GM06990 (cell line): ENCODE results near the gene SHCBP1.
"Not testable (repeated sequence)": the region's sequence is repeated elsewhere in the genome, so short reads cannot be mapped to it uniquely, and the experiment has no call there.

Source experiments
- DNase-seq: peaks from one replicate; pipeline ENCODE4 v3.0.0-alpha.2; 2011; ENCODE audit not compliant: insufficient read length; ENCODE audit errors: extremely low read depth
- H3K27me3 ChIP-seq: replicated peaks from 2 replicates; pipeline ENCODE4 v1.6.0; 2011; ENCODE audit warnings: low read length; ENCODE audit not compliant: control insufficient read depth, insufficient read depth
- H3K36me3 ChIP-seq: 2 replicates; pipeline ENCODE4 v1.5.1; 2011; ENCODE audit warnings: low read length; ENCODE audit not compliant: control insufficient read depth, insufficient read depth
- H3K4me3 ChIP-seq: replicated peaks from 2 replicates; pipeline ENCODE4 v1.5.1; 2011; ENCODE audit warnings: low read depth, mild to moderate bottlenecking, control low read depth, low read length
- CTCF ChIP-seq: IDR thresholded peaks from 2 replicates; pipeline ENCODE4 v1.5.1; 2011; ENCODE audit warnings: low read length, control low read depth, mild to moderate bottlenecking, inconsistent platforms; ENCODE audit not compliant: insufficient read depth, poor library complexity, severe bottlenecking

SHCBP1 gene

GRCh38 chr16:46629331-46630219, 8.4 kb upstream of the SHCBP1 start:
- H3K4me3 ChIP-seq, result no peak overlapping the region
- H3K27me3 ChIP-seq, result no peaks in the 10 kb centered on the region
- DNase-seq, result no peak
- no peaks in the 10 kb centered on the region for H3K36me3 ChIP-seq
- peak; percentile 32 for TF ChIP-seq CTCF

- no peak for TF ChIP-seq CTCF
- H3K27me3 ChIP-seq, result no peaks in the 10 kb centered on the region
- no peak for DNase-seq
- H3K4me3 ChIP-seq, result no peak overlapping the region
- no peaks in the 10 kb centered on the region for H3K36me3 ChIP-seq
These were observed 6.6 kb upstream of the SHCBP1 start for GRCh38 chr16:46627746-46628145.

- not testable (repeated sequence) for H3K36me3 ChIP-seq, H3K4me3 ChIP-seq, DNase-seq, H3K27me3 ChIP-seq
These were observed 5.5 kb upstream of the SHCBP1 start for GRCh38 chr16:46626681-46627080.

- not testable (repeated sequence) for H3K27me3 ChIP-seq, H3K36me3 ChIP-seq, H3K4me3 ChIP-seq, DNase-seq
These were observed 3.7 kb upstream of the SHCBP1 start for GRCh38 chr16:46624862-46625261.

- DNase-seq, H3K36me3 ChIP-seq, H3K27me3 ChIP-seq, H3K4me3 ChIP-seq: not testable (repeated sequence)
These were observed 2.5 kb upstream of the SHCBP1 start for GRCh38 chr16:46623707-46624106.

- H3K27me3 ChIP-seq, result not testable (repeated sequence)
These were observed 2.1 kb upstream of the SHCBP1 start for GRCh38 chr16:46623246-46623645.

GRCh38 chr16:46621934-46622676, 926 bp upstream of the SHCBP1 start:
- TF ChIP-seq CTCF, result no peak
- H3K36me3 ChIP-seq, result no peaks in the 10 kb centered on the region; the same call in 1 of the 2 replicates
- H3K4me3 ChIP-seq, result no peak overlapping the region
- no peak for DNase-seq
- no peaks in the 10 kb centered on the region for H3K27me3 ChIP-seq

More at GRCh38 chr16:46623246-46623645, 2.1 kb upstream of the SHCBP1 start:
- not testable (repeated sequence) for H3K36me3 ChIP-seq, DNase-seq, H3K4me3 ChIP-seq
